ENCODE data around the gene SPAG9.

DNA sequence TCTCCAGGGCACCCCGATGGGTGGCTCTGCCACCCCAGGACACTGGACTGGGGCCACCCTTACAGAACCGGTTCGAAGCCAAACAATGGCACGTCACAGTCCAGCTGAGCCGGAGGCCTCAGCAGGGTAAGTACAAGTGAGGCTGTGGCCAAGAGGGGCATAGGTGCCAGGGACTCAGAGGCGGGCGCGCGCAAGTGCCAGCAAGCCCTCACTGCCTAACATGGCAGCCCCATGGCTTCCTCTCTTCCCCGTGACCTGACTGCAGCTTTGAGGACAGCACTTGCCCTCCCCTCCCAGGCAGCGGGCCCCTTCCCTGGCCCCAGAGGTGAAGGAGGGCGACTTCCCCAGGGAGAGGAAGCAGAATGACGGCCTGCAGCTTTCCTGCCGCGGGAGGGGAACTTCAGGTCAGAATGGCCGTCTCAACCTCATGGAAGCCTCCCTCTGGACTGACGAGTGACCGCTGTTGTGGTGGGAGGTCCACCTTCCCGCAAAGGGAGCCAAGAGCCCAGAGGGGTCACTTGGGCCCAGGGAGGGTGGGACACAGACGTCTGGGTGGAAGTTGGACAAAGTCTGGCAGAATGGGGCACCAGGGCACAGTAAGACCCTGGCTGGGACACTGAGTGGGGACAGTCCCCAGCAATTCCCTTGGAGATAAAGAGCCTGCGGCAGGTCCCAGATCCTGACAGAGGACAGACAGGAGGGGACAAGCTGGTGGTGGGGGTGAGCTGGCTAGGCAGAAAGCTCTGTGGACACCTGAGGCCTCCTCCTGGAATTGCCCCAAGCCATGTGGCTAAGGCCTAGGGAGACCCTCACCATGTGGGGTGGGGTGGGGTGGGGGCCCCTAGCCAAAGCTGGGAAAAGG lies 202.4 kb downstream of the SPAG9 start:
- TF ChIP-seq EZH2 (IDR thresholded peaks at IDR 0.05; ENCODE audit: borderline replicate concordance) = no peak
- TF ChIP-seq EZH2phosphoT487 (IDR thresholded peaks at IDR 0.05; ENCODE audit: low read depth, severe bottlenecking, unreplicated experiment) = no peak
- TF ChIP-seq CTCF (IDR thresholded peaks at IDR 0.05; ENCODE audit: poor library complexity) = no peak

Measured in hepatocyte (in vitro differentiated cells).